NT2/D1 (cell line): ENCODE measurements around the gene STRN3.

Experiments used
- SUZ12 ChIP-seq: IDR thresholded peaks from 2 replicates; pipeline ENCODE4 v1.6.1; 2011; ENCODE audit not compliant: insufficient read length, insufficient read depth; ENCODE audit errors: extremely low read depth
- ZNF274 ChIP-seq: IDR thresholded peaks from 2 replicates; pipeline ENCODE4 v1.6.1; 2011; ENCODE audit warnings: mild to moderate bottlenecking, low read depth, low read length

DNA sequence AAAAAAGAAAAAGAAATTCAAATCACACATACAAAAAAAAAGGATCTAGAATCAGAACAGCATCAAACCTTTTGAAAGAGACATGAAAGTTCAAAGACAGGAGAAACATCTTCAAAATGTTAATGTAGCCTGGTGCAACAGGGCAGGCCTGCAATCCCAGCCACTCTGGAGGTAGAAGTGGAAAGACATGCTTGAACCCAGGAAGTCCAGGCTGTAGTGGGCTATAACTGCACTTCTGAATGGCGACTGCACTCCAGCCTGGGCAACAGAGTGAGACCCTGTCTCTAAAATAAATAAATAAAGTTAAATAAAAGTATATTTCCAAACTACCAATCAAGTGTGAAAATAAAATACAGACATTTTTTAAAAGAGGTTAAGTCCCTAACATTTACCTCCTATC, 19.5 kb downstream of the STRN3 start:
- TF ChIP-seq ZNF274 (no peak), SUZ12 (no peak)
